IMR-90 (cell line): ENCODE measurements around the gene RAP1GAP2. TPM values are rescaled to one million over a fixed set of nuclear protein-coding genes. Genes with fewer than 3 reads are reported as not detected.

Experiments used
- ATAC-seq: fragments of 200-7000 bp; cut with Tn5 transposase; 2 replicates; pipeline ENCODE4 v1.9.1; 2020; ENCODE audit warnings: low read depth, mild to moderate bottlenecking, moderate library complexity
- BruUV-seq: library from RNA; stranded (reverse); fragments of 400-500 nt; replicated peaks from 2 replicates; lab custom pipeline; 2021; lab: Mats Ljungman, UMichigan
- CTCF ChIA-PET: fragments of 300-600 bp; formaldehyde crosslinking; extraction: SDS; loops from one replicate; lab custom pipeline; 2021; ENCODE audit warnings: antibody characterized with exemption; lab: Yijun Ruan, JAX
- POLR2A ChIA-PET: fragments of 300-600 bp; sonication (Branson Sonifier 250); formaldehyde crosslinking; loops from one replicate; lab custom pipeline; 2022; ENCODE audit warnings: antibody characterized with exemption; ENCODE audit not compliant: unreplicated experiment; lab: Charles Lee
- DNase-seq: peaks from one replicate; pipeline ENCODE4 v3.0.0; 2013
- H2AFZ ChIP-seq: replicated peaks from 2 replicates; pipeline ENCODE3; 2013; ENCODE audit warnings: low read length, mild to moderate bottlenecking; ENCODE audit not compliant: poor library complexity
- H2AK5ac ChIP-seq: 2 replicates; pipeline ENCODE4 v1.6.1; 2013; ENCODE audit warnings: low read depth, low read length, inconsistent platforms
- H2AK9ac ChIP-seq: replicated peaks from 2 replicates; pipeline ENCODE3; 2013; ENCODE audit warnings: mild to moderate bottlenecking, low read depth, low read length, moderate library complexity; ENCODE audit not compliant: poor library complexity
- H2BK120ac ChIP-seq: 2 replicates; pipeline ENCODE4 v1.6.1; 2013; ENCODE audit warnings: low read depth, low read length, inconsistent platforms
- H2BK15ac ChIP-seq: 3 replicates; pipeline ENCODE4 v1.6.1; 2013; ENCODE audit warnings: low read depth, low read length, inconsistent platforms
- H2BK20ac ChIP-seq: 2 replicates; pipeline ENCODE4 v1.6.1; 2013; ENCODE audit warnings: low read depth, mild to moderate bottlenecking, inconsistent platforms, low read length, moderate library complexity
- H2BK5ac ChIP-seq: 2 replicates; pipeline ENCODE4 v1.6.1; 2013; ENCODE audit warnings: mild to moderate bottlenecking, low read depth, low read length, inconsistent platforms; ENCODE audit not compliant: poor library complexity, severe bottlenecking
- H3K14ac ChIP-seq: replicated peaks from 2 replicates; pipeline ENCODE4 v1.6.1; 2013; ENCODE audit warnings: low read depth, low read length, inconsistent platforms
- H3K18ac ChIP-seq: 2 replicates; pipeline ENCODE4 v1.6.1; 2013; ENCODE audit warnings: low read depth, low read length, control low read depth
- H3K23ac ChIP-seq: 2 replicates; pipeline ENCODE4 v1.6.1; 2013; ENCODE audit warnings: low read depth, low read length, inconsistent platforms
- H3K27ac ChIP-seq: 2 replicates; pipeline ENCODE4 v1.5.1; 2013; ENCODE audit warnings: mild to moderate bottlenecking, control low read depth, low read length; ENCODE audit not compliant: insufficient read depth
- H3K27me3 ChIP-seq: 2 replicates; pipeline ENCODE4 v1.6.1; 2013; ENCODE audit warnings: low read length; ENCODE audit not compliant: control insufficient read depth, insufficient read depth
- H3K36me3 ChIP-seq: 2 replicates; pipeline ENCODE4 v1.6.1; 2013; ENCODE audit warnings: low read length, mixed read lengths; ENCODE audit not compliant: control insufficient read depth, insufficient read depth
- H3K4ac ChIP-seq: 2 replicates; pipeline ENCODE4 v1.6.1; 2013; ENCODE audit warnings: low read depth, low read length, inconsistent platforms
- H3K4me1 ChIP-seq: 2 replicates; pipeline ENCODE4 v1.6.1; 2013; ENCODE audit warnings: low read length, mixed read lengths; ENCODE audit not compliant: control insufficient read depth, insufficient read depth
- H3K4me2 ChIP-seq: 2 replicates; pipeline ENCODE4 v1.6.1; 2013; ENCODE audit warnings: low read depth, mild to moderate bottlenecking, control low read depth, low read length, moderate library complexity
- H3K4me3 ChIP-seq: 2 replicates; pipeline ENCODE4 v1.5.1; 2013; ENCODE audit warnings: low read depth, mild to moderate bottlenecking, control low read depth, low read length, moderate library complexity; ENCODE audit not compliant: insufficient read depth
- H3K56ac ChIP-seq: 2 replicates; pipeline ENCODE4 v1.6.1; 2013; ENCODE audit warnings: low read length, inconsistent platforms; ENCODE audit not compliant: insufficient read depth; ENCODE audit errors: extremely low read depth
- H3K79me1 ChIP-seq, 2 experiments: 2 replicates each; pipeline ENCODE4 v1.6.1; 2013; ENCODE audit warnings: low read length in 2 of 2, inconsistent platforms in 1 of 2, low read depth in 1 of 2
- H3K9ac ChIP-seq: 2 replicates; pipeline ENCODE4 v1.6.1; 2013; ENCODE audit warnings: low read depth, low read length, control low read depth
- H3K9me1 ChIP-seq: 2 replicates; pipeline ENCODE4 v1.6.1; 2013; ENCODE audit warnings: low read length, inconsistent platforms; ENCODE audit not compliant: insufficient read depth
- H3K9me3 ChIP-seq: 2 replicates; pipeline ENCODE4 v1.6.1; 2013; ENCODE audit warnings: low read length; ENCODE audit not compliant: control insufficient read depth, insufficient read depth
- H4K20me1 ChIP-seq: 2 replicates; pipeline ENCODE4 v1.6.1; 2013; ENCODE audit warnings: low read length, inconsistent platforms; ENCODE audit not compliant: insufficient read depth
- H4K5ac ChIP-seq: 2 replicates; pipeline ENCODE4 v1.6.1; 2013; ENCODE audit warnings: mild to moderate bottlenecking, low read depth, low read length, control low read depth
- H4K8ac ChIP-seq, 2 experiments: 2 replicates each; pipeline ENCODE4 v1.6.1; 2013; ENCODE audit warnings: low read depth in 2 of 2, low read length in 2 of 2, control low read depth in 1 of 2, inconsistent platforms in 1 of 2
- H4K91ac ChIP-seq: 2 replicates; pipeline ENCODE4 v1.6.1; 2013; ENCODE audit warnings: low read depth, low read length, inconsistent platforms; ENCODE audit not compliant: insufficient read depth
- BHLHE40 ChIP-seq: fragments of 150-350 bp; IDR thresholded peaks from 2 replicates; pipeline ENCODE4 v1.6.1; 2016; ENCODE audit warnings: mild to moderate bottlenecking, low read depth, low read length
- CEBPB ChIP-seq: IDR thresholded peaks from 2 replicates; pipeline ENCODE4 v1.6.1; 2012; ENCODE audit warnings: low read depth, low read length, improper control_type of control experiment
- CHD1 ChIP-seq: IDR thresholded peaks from 2 replicates; pipeline ENCODE4 v1.6.1; 2012; ENCODE audit warnings: low read depth, low read length, improper control_type of control experiment
- CTCF ChIP-seq: conservative IDR thresholded peaks from 2 replicates; pipeline ENCODE4 v1.5.1; 2012; ENCODE audit warnings: mild to moderate bottlenecking, low read depth, low read length, improper control_type of control experiment
- ELK1 ChIP-seq: fragments of 150-350 bp; IDR thresholded peaks from 2 replicates; pipeline ENCODE4 v1.6.1; 2016; ENCODE audit warnings: low read depth, mild to moderate bottlenecking, low read length, moderate library complexity, borderline replicate concordance
- FOS ChIP-seq: fragments of 150-350 bp; IDR thresholded peaks from 2 replicates; pipeline ENCODE4 v1.6.1; 2016; ENCODE audit warnings: low read depth, low read length
- MAFK ChIP-seq: IDR thresholded peaks from 2 replicates; pipeline ENCODE4 v1.6.1; 2012; ENCODE audit warnings: low read depth, low read length, improper control_type of control experiment
- MXI1 ChIP-seq: IDR thresholded peaks from 2 replicates; pipeline ENCODE4 v1.6.1; 2012; ENCODE audit warnings: low read depth, mild to moderate bottlenecking, low read length, moderate library complexity, borderline replicate concordance
- NFE2L2 ChIP-seq: fragments of 150-350 bp; IDR thresholded peaks from 2 replicates; pipeline ENCODE4 v1.6.1; 2016; ENCODE audit warnings: low read depth, mild to moderate bottlenecking, low read length
- POLR2A ChIP-seq: IDR thresholded peaks from 2 replicates; pipeline ENCODE4 v1.6.1; 2012; ENCODE audit warnings: mild to moderate bottlenecking, low read depth, low read length
- RAD21 ChIP-seq: IDR thresholded peaks from 2 replicates; pipeline ENCODE4 v1.6.1; 2012; ENCODE audit warnings: low read length, improper control_type of control experiment
- RCOR1 ChIP-seq: IDR thresholded peaks from 2 replicates; pipeline ENCODE4 v1.6.1; 2012; ENCODE audit warnings: mild to moderate bottlenecking, low read length, improper control_type of control experiment; ENCODE audit not compliant: insufficient replicate concordance
- RFX5 ChIP-seq: IDR thresholded peaks from 2 replicates; pipeline ENCODE4 v1.8.0; 2012; ENCODE audit warnings: low read depth, mild to moderate bottlenecking, low read length, moderate library complexity
- SMC3 ChIP-seq: fragments of 150-350 bp; IDR thresholded peaks from 2 replicates; pipeline ENCODE4 v1.6.1; 2016; ENCODE audit warnings: low read depth, mild to moderate bottlenecking, antibody characterized with exemption, low read length, moderate library complexity
- USF2 ChIP-seq: fragments of 150-350 bp; IDR thresholded peaks from 2 replicates; pipeline ENCODE4 v1.6.1; 2017; ENCODE audit warnings: mild to moderate bottlenecking, antibody characterized with exemption, low read length, low read depth
- WGBS, 2 experiments: methylation state at CpG; one replicate each; pipeline versions ENCODE4 v1.1.5 to v1.1.7; 2013; ENCODE audit warnings: missing lambda C conversion rate in 2 of 2; ENCODE audit not compliant: insufficient read length in 1 of 2; ENCODE audit errors: extremely low coverage in 2 of 2; 5-methylcytosine and 5-hydroxymethylcytosine counted together
- dilution Hi-C: fragments of 300-500 bp; cut with HindIII; formaldehyde crosslinking; loops from one replicate; pipeline ENCODE4 v1.14.3; 2018; ENCODE audit warnings: low sequenced_read_pairs; ENCODE audit not compliant: unreplicated experiment
- in situ Hi-C: fragments of 300-500 bp; cut with MboI; formaldehyde crosslinking; loops from 3 replicates; pipeline ENCODE4 v1.14.3; 2019; ENCODE audit warnings: low sequenced_read_pairs, inconsistent platforms, mixed read lengths
- intact Hi-C: fragments of 100-400 bp; cut with micrococcal nuclease; formaldehyde crosslinking; loops from 2 replicates; pipeline ENCODE4 v1.10.0; 2022
- polyA plus RNA-seq, 3 experiments: library from polyadenylated mRNA; depleted of rRNA; stranded (reverse); fragments of >200 nt; gene quantifications; 2 replicates each; pipeline ENCODE4 v1.2.3, GENCODE V29; 2012; ENCODE audit warnings: low replicate concordance in 1 of 3
- total RNA-seq: library from RNA; depleted of rRNA; stranded (reverse); fragments of >200 nt; gene quantifications from 2 replicates; pipeline ENCODE4 v1.2.3, GENCODE V29; 2012

Gene RAP1GAP2
- total and polyA plus RNA-seq, 2 of the 4 experiments (the other 2 are of a cell fraction) = 5.7 to 7.5 TPM

- no peak overlapping the region for H3K4me2 ChIP-seq
- H2AK5ac ChIP-seq = no peak overlapping the region
- H3K9me3 ChIP-seq = no peaks in the 10 kb centered on the region
- H3K27ac ChIP-seq = no peak overlapping the region
- no peaks in the 10 kb centered on the region for H3K4me1 ChIP-seq
- no peak for ATAC-seq
- peaks cover 18% of the 10 kb centered on the region for H3K27me3 ChIP-seq
- H3K14ac ChIP-seq = no peak overlapping the region
- dilution Hi-C loops (no loop called here), in situ Hi-C loops (no loop called here), intact Hi-C loops (no loop called here)
- no peaks in the 10 kb centered on the region for H3K36me3 ChIP-seq
- no peak overlapping the region for H4K8ac ChIP-seq
- H3K79me1 ChIP-seq = no peaks in the 10 kb centered on the region
- BruUV-seq = no TSS peak
- no peak overlapping the region for H3K4me3 ChIP-seq
- no peak overlapping the region for H3K9ac ChIP-seq
- no peak overlapping the region for H3K18ac ChIP-seq
- H3K23ac ChIP-seq = no peak overlapping the region
- H2BK20ac ChIP-seq = no peak overlapping the region
- 59% methylated on average over 5 of the region's 24 CpGs; no CpG with 5 or more reads in 1 of the 2 experiments for WGBS, 2 experiments
- H3K4ac ChIP-seq = no peak overlapping the region
- no peak overlapping the region for H2BK5ac ChIP-seq
- H4K20me1 ChIP-seq = no peaks in the 10 kb centered on the region; the same call in 1 of the 2 replicates
- no peak overlapping the region for H4K91ac ChIP-seq
- POLR2A ChIA-PET = no interaction called here
- no peak for DNase-seq
- H3K56ac ChIP-seq = no peak overlapping the region
- H4K5ac ChIP-seq = no peak overlapping the region
- no peak overlapping the region for H2BK15ac ChIP-seq
- H3K9me1 ChIP-seq = no peaks in the 10 kb centered on the region
- H2AK9ac ChIP-seq = no peak overlapping the region
- no peak overlapping the region for H2BK120ac ChIP-seq
- CTCF ChIA-PET = interaction anchor here (0.6 kb wide), 1 partner anchor 33 kb away, joined by 3 read pairs; no protein-coding TSS in a partner anchor
- H2AFZ ChIP-seq = no peak overlapping the region
- TF ChIP-seq FOS (no peak), SMC3 (no peak), USF2 (no peak), POLR2A (no peak), NFE2L2 (no peak), CTCF (no peak), CHD1 (no peak), CEBPB (no peak), MAFK (no peak), MXI1 (no peak), BHLHE40 (no peak), ELK1 (no peak), RFX5 (no peak), RAD21 (no peak), RCOR1 (no peak)
Measured at GRCh38 chr17:2792366-2793169, 3.7 kb upstream of the RAP1GAP2 start.
